NCI-H345 (cell line): ENCODE data around the gene DHH.
"Not testable (repeated sequence)": the region's sequence is repeated elsewhere in the genome, so short reads cannot be mapped to it uniquely, and the experiment has no call there.

Source experiments
- DNase-seq: peaks from one replicate; lab custom pipeline; 2025; lab: John Stamatoyannopoulos, UW

Gene DHH

GRCh38 chr12:49094160-49094974 is at the start of gene DHH:
Gene DHH (minus strand): TSS chr12:49094801. CDS start chr12:49094512, 289 bp downstream.
- DNase-seq = no peak

GRCh38 chr12:49144384-49144783 is 49.8 kb upstream of the DHH start:
- DNase-seq = no peak

GRCh38 chr12:49138999-49139398 is 44.4 kb upstream of the DHH start:
- DNase-seq = no peak

- DNase-seq = no peak
These were observed 44.0 kb upstream of the DHH start for GRCh38 chr12:49138587-49138986.

- DNase-seq = no peak
These were observed 42.9 kb upstream of the DHH start for GRCh38 chr12:49137476-49137875.

GRCh38 chr12:49136997-49137396 is 42.4 kb upstream of the DHH start:
- DNase-seq = not testable (repeated sequence)

GRCh38 chr12:49133590-49133989 is 39.0 kb upstream of the DHH start:
- DNase-seq = no peak

GRCh38 chr12:49133014-49133413 is 38.4 kb upstream of the DHH start:
- no peak for DNase-seq

GRCh38 chr12:49131894-49132461 is 37.4 kb upstream of the DHH start:
- no peak for DNase-seq

GRCh38 chr12:49131051-49131893 is 36.7 kb upstream of the DHH start, which contains the start of gene TUBA1B:
Gene TUBA1B (minus strand): TSS chr12:49131395. CDS start chr12:49131300, 95 bp downstream.
- peak; percentile 77 for DNase-seq

GRCh38 chr12:49130151-49131050 is 35.8 kb upstream of the DHH start:
- DNase-seq = peak; percentile 68

- DNase-seq = no peak
These were observed 34.9 kb upstream of the DHH start for GRCh38 chr12:49129332-49130150.

- DNase-seq = not testable (repeated sequence)
These were observed 33.4 kb upstream of the DHH start for GRCh38 chr12:49127971-49128370.

- no peak for DNase-seq
These were observed 32.5 kb upstream of the DHH start for GRCh38 chr12:49126852-49127763.

GRCh38 chr12:49121047-49121696 is 26.6 kb upstream of the DHH start:
- DNase-seq = no peak

- no peak for DNase-seq
These were observed 16.6 kb upstream of the DHH start for GRCh38 chr12:49111206-49111605.

GRCh38 chr12:49110464-49111155 is 16.0 kb upstream of the DHH start, which contains the start of gene LMBR1L:
Gene LMBR1L (minus strand): TSS chr12:49110847. CDS start chr12:49110555, 292 bp downstream.
- peak; percentile 84 for DNase-seq
